OCI-LY1 (cell line): ENCODE results near the gene ASCC2.

Source experiments
- H2AFZ ChIP-seq: fragments of 200-600 bp; sonication (generic), shearing (Covaris generic); 2 replicates; pipeline ENCODE4 v1.6.0; 2014; ENCODE audit warnings: antibody characterized with exemption, mild to moderate bottlenecking, low read length
- H3F3A ChIP-seq: fragments of 200-600 bp; sonication (generic), shearing (Covaris generic); 2 replicates; pipeline ENCODE4 v1.6.0; 2014; ENCODE audit warnings: mild to moderate bottlenecking, antibody characterized with exemption, low read length, moderate library complexity; ENCODE audit not compliant: insufficient read depth
- H3K27ac ChIP-seq: fragments of 200-600 bp; sonication (generic); 2 replicates; pipeline ENCODE4 v1.5.1; 2014; ENCODE audit warnings: low read length, mixed run types, mild to moderate bottlenecking, low read depth; ENCODE audit not compliant: poor library complexity, severe bottlenecking
- H3K27me3 ChIP-seq: fragments of 200-600 bp; sonication (generic); 2 replicates; pipeline ENCODE4 v1.6.0; 2014; ENCODE audit warnings: antibody characterized with exemption, mild to moderate bottlenecking, low read length, moderate library complexity; ENCODE audit not compliant: insufficient read depth
- H3K36me3 ChIP-seq: fragments of 200-600 bp; sonication (generic); 2 replicates; pipeline ENCODE4 v1.6.1; 2014; ENCODE audit warnings: mild to moderate bottlenecking, antibody characterized with exemption, low read length, moderate library complexity, mixed read lengths; ENCODE audit not compliant: insufficient read depth
- H3K4me1 ChIP-seq: fragments of 200-600 bp; sonication (generic); 2 replicates; pipeline ENCODE4 v1.5.1; 2014; ENCODE audit warnings: mild to moderate bottlenecking, low read length, moderate library complexity; ENCODE audit not compliant: insufficient read depth, severe bottlenecking
- H3K4me2 ChIP-seq: fragments of 200-600 bp; sonication (generic), shearing (Covaris generic); 2 replicates; pipeline ENCODE4 v1.6.1; 2014; ENCODE audit warnings: low read length
- H3K4me3 ChIP-seq: fragments of 200-600 bp; sonication (generic); 2 replicates; pipeline ENCODE4 v1.5.1; 2014; ENCODE audit warnings: low read length, low read depth, mild to moderate bottlenecking, mixed read lengths; ENCODE audit not compliant: poor library complexity, severe bottlenecking
- H3K79me2 ChIP-seq: fragments of 200-600 bp; shearing (Covaris generic); 2 replicates; pipeline ENCODE4 v1.6.1; 2016; ENCODE audit warnings: mixed run types, low read length, mixed read lengths; ENCODE audit not compliant: insufficient read depth
- H3K9ac ChIP-seq: fragments of 200-600 bp; sonication (generic), shearing (Covaris generic); 2 replicates; pipeline ENCODE4 v1.6.1; 2014; ENCODE audit warnings: mild to moderate bottlenecking, low read length, mixed read lengths
- H3K9me2 ChIP-seq: fragments of 200-600 bp; sonication (generic), shearing (Covaris generic); 2 replicates; pipeline ENCODE4 v1.6.1; 2014; ENCODE audit warnings: low read depth, mild to moderate bottlenecking, low read length, mixed read lengths
- H3K9me3 ChIP-seq: fragments of 200-600 bp; shearing (Covaris generic); 2 replicates; pipeline ENCODE4 v1.6.1; 2014; ENCODE audit warnings: low read length, mixed read lengths
- H4K20me1 ChIP-seq: fragments of 200-600 bp; sonication (generic), shearing (Covaris generic); 2 replicates; pipeline ENCODE4 v1.6.0; 2016; ENCODE audit warnings: mild to moderate bottlenecking, low read length; ENCODE audit not compliant: insufficient read depth
- EZH2 ChIP-seq: fragments of 200-600 bp; sonication (generic), shearing (Covaris generic); IDR thresholded peaks from 2 replicates; pipeline ENCODE4 v1.8.0; 2017; ENCODE audit warnings: borderline replicate concordance, mixed run types, mild to moderate bottlenecking, antibody characterized with exemption, low read length, moderate library complexity, mixed read lengths
- TF ChIP-seq, protein P1 (sequence below): fragments of 200-600 bp; sonication (generic), shearing (Covaris generic); IDR thresholded peaks from 2 replicates; pipeline ENCODE4 v1.5.1; 2017; ENCODE audit warnings: mild to moderate bottlenecking, antibody characterized with exemption, low read length, moderate library complexity, mixed read lengths

The ASCC2 gene

GRCh38 chr22:29871684-29872083, 33.6 kb upstream of the ASCC2 start:
- no peaks in the 10 kb centered on the region for H3K9me3 ChIP-seq
- no peak overlapping the region for H2AFZ ChIP-seq
- no peaks in the 10 kb centered on the region for H3K4me1 ChIP-seq
- H3K27me3 ChIP-seq, result no peaks in the 10 kb centered on the region
- no peak overlapping the region for H3K4me3 ChIP-seq
- TF ChIP-seq EZH2, result no peak
- TF ChIP-seq, protein P1, sequence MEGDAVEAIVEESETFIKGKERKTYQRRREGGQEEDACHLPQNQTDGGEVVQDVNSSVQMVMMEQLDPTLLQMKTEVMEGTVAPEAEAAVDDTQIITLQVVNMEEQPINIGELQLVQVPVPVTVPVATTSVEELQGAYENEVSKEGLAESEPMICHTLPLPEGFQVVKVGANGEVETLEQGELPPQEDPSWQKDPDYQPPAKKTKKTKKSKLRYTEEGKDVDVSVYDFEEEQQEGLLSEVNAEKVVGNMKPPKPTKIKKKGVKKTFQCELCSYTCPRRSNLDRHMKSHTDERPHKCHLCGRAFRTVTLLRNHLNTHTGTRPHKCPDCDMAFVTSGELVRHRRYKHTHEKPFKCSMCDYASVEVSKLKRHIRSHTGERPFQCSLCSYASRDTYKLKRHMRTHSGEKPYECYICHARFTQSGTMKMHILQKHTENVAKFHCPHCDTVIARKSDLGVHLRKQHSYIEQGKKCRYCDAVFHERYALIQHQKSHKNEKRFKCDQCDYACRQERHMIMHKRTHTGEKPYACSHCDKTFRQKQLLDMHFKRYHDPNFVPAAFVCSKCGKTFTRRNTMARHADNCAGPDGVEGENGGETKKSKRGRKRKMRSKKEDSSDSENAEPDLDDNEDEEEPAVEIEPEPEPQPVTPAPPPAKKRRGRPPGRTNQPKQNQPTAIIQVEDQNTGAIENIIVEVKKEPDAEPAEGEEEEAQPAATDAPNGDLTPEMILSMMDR, result no peak
- no peaks in the 10 kb centered on the region for H3K9me2 ChIP-seq
- H3F3A ChIP-seq, result no peaks in the 10 kb centered on the region
- H3K79me2 ChIP-seq, result no peaks in the 10 kb centered on the region
- H3K4me2 ChIP-seq, result no peak overlapping the region
- no peak overlapping the region for H3K9ac ChIP-seq
- H3K27ac ChIP-seq, result no peak overlapping the region
- no peaks in the 10 kb centered on the region for H3K36me3 ChIP-seq
- no peaks in the 10 kb centered on the region for H4K20me1 ChIP-seq

DNA sequence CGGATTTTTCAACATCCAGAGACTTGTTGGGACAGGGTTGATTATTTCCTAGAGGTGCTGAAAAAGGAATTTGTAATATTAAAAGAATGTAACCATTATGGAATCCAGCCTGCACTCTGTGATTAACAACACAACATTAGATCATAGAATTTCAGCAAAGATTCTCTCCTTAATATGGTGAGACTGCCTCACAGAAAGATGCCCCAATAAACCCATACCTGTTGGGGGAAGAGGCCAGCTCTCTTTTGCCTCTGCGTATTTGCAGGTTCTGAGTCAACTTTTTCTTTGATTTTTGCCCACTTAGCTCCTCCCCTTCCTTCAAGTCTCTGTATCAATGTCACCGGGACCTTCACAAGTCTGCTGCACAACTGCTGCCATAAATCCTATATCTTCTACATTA, 32.5 kb upstream of the ASCC2 start:
- no peak overlapping the region for H3K4me3 ChIP-seq
- no peak overlapping the region for H3K27ac ChIP-seq
- no peaks in the 10 kb centered on the region for H3K36me3 ChIP-seq

DNA sequence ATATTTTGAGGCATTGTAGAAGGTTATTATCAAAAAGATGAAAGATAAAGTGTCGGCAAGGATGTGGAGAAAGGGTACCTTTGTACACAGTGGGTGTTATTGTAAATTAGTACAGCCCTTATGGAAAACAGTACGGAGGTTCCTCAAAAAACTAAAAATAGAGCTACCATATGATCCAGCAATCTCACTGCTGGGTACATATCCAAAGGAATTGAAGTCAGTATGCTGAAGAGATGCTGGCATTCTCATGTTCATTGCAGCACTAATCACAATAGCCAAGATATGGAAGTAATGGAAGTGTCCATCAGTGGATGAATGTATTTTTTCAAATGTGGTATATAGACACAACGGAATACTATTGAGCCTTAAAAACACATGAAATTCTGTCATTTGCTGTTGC, 29.8 kb upstream of the ASCC2 start:
- Histone ChIP-seq H3K79me2 (no peaks in the 10 kb centered on the region), H3K4me3 (no peak overlapping the region), H3K27me3 (no peaks in the 10 kb centered on the region), H3K36me3 (no peaks in the 10 kb centered on the region), H3K9ac (no peak overlapping the region), H3K4me2 (no peak overlapping the region), H3K27ac (no peak overlapping the region), H3F3A (no peaks in the 10 kb centered on the region), H3K4me1 (no peaks in the 10 kb centered on the region), H3K9me2 (no peaks in the 10 kb centered on the region), H2AFZ (no peak overlapping the region), H4K20me1 (no peaks in the 10 kb centered on the region), H3K9me3 (no peaks in the 10 kb centered on the region)
- TF ChIP-seq, protein P1, result no peak
- no peak for TF ChIP-seq EZH2

More for the DNA sequence above, 32.5 kb upstream of the ASCC2 start:
- H4K20me1 ChIP-seq, result no peaks in the 10 kb centered on the region
- H3F3A ChIP-seq, result no peaks in the 10 kb centered on the region
- H3K4me2 ChIP-seq, result no peak overlapping the region
- H3K9ac ChIP-seq, result no peak overlapping the region
- H2AFZ ChIP-seq, result no peak overlapping the region
- no peaks in the 10 kb centered on the region for H3K4me1 ChIP-seq
- no peaks in the 10 kb centered on the region for H3K9me3 ChIP-seq
- TF ChIP-seq, protein P1, result no peak
- no peak for TF ChIP-seq EZH2
- H3K27me3 ChIP-seq, result no peaks in the 10 kb centered on the region
- H3K79me2 ChIP-seq, result no peaks in the 10 kb centered on the region
- H3K9me2 ChIP-seq, result no peaks in the 10 kb centered on the region
